CD4-positive, alpha-beta T cell treated with Interleukin-2 at 100 ng/mL for 4 hours (primary cell): Measurements from ENCODE around the gene PXDN.

Experiments used
- DNase-seq: peaks from one replicate; pipeline ENCODE4 v3.0.0-alpha.2; 2020; ENCODE audit warnings: low spot score

PXDN gene

DNA sequence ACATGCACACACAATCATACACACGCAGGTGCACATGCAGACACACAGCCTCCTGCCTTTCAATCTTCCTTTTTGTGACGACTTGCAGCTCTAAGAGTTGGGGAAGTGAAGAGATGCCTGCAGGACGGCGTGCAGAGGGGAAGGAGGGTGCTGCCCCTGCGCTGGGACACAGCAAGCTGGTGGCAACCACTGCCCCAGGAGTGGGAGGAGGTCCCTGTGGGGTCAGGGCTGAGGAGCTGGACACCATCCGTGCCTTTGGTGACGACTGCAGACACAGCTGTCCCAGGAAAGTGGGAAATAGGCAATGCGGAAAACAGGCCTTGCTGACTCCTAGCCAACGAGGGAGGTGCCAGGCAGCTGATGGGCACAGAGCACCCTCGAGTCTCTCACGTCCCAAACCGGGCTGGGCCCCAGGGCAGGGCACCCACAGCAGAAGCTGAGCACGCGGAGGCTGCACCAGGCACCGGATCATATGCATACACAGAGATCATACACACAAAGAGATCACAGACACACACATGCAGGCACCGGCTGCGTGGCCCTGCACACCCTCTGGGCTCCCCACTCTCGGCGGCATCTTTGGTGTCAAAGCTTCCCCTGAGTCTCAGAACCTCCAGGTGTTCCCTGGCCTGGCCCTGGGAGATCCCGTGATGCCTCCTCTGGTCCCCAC lies 146.1 kb downstream of the PXDN start:
- no peak for DNase-seq

DNA sequence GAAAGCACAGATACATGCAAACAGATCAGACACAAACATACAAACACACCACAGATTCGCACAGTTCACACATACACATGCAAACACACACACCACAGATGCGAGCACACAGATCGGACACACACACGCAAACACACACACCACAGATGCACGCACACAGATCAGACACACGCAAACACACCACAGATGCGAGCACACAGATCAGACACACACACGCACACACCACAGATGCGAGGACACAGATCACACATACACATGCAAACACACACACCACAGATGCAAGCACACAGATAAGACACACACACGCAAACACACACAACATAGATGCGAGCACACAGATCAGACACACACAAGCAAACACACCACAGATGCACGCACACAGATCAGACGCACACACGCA lies 149.0 kb downstream of the PXDN start:
- no peak for DNase-seq

DNA sequence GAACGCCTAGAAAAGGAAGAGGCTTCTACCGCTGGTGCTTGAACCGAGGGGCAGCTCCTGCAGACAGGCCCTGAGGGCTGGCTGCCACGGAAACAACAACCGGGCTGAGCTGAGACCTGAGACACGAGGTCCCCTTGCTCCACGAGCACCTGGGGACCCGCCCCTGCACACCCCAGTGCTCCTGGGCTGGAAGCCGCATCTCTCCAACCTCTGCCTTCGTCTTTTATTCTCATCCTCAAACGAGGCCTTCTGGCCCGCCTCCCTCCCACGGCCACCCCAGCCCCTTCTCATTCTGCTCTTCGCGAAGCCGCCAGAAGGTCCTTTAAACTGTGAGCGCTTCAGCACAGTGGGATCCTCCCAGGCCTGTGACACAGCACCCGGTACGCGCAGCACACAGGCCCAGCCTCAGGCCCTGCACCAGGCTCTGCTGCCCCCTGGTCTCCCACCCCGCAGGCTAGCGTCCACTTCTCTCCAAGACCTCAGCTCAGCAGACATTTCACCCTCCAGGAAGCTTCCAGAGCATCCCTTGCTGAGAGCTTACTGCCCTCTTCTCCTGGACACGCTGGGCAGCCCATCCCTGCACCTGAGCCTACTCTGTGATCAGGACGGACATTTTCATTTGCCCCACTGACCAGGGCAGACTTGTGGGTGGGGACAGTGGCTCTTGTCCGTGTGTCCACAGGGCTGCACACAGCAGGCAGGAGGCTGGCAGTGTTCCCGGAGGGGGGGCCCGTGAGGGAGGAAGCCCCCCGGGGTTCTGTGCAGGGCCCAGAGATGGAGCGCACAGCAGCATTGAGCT lies 149.7 kb downstream of the PXDN start:
- DNase-seq: no peak

DNA sequence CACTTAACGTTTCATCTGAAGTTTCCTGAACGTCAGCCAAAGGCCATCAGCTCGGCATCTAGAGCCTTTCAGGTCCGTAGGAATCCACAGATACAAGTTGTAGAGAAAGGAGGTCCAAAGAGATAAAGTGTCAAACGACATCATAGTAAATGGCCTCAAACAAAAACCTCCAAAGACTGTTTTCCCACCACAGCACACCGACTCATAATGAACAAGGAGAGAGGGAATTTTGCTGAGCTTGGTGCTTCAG lies 150.3 kb downstream of the PXDN start:
- DNase-seq: no peak

DNA sequence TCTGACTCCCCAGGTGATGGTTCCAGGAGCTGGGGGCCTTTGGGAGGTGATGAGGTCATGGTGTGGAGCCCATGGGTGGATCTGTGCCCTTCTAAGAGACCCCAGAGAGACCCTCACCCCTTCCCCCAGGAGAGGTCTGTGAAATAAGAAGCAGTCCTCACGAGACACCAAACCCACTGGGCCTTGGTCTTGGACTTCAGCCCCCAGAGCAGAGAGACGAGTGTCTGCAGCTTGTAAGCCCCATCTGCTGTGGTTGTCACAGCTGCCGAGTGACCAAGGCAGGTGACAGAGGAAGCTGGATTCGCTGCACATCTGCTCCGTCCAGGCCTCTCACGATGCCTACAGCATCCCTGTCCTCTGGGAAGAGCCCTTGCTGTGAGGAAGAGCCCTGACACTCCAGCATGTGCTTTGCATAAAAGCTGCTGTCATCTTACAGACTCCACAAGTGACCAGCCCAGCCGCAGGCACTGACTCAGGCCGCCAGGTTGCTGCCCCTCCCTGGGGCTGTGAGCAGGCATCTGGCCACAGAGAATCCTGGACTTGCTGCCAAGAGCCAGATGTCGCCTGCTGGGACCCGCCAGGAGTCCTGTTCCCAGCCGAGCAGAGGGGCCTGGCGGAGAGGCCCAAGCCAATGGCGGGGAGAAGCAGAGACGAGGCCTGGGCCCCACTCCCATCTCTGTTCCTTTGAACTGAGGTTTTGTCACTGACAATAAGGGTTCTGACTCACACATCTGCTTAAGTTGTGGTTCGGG lies 150.8 kb downstream of the PXDN start:
- DNase-seq: no peak

DNA sequence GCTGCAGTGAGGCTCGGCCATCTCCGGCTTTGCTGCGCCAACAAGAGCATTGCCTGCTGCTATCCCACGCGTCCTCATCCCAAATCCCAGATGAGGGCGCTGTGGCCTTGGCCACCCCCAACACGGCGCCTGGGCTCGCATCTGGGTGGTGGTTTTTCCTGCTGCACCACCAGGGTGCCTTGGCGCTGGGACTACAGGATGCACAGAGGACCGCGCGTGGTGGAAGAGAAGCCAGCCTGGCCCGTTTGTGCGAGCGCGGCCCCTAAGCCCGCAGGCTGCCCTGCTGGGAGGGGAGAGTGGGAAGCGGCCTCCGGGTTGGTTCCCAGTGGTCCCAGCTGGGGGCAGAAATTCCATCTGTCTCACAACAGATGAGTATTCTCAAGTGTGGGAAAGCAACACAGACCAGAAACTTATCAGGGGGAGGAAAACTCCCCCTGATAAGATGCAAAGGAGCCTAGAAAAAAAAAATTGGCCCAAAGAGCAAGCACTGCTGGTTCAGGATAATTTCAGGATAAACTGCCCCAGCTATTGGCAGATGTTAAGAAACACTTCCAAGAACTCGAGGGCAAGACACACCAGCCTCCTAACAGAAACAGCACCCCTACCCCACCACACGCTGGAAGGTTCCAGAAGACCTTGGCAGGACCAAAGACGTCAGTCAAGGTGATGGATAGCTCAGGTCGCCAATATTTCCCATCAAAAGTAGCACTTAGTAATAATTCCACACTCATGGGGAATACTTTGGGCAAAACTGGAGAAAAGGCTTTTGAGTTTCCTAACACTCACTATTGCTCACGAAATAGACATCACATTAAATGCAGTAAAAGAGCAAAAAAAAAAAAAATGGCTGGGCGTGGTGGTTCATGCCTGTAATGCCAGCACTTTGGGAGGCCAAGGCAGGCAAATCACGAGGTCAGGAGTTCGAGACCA lies 152.1 kb downstream of the PXDN start:
- no peak for DNase-seq

DNA sequence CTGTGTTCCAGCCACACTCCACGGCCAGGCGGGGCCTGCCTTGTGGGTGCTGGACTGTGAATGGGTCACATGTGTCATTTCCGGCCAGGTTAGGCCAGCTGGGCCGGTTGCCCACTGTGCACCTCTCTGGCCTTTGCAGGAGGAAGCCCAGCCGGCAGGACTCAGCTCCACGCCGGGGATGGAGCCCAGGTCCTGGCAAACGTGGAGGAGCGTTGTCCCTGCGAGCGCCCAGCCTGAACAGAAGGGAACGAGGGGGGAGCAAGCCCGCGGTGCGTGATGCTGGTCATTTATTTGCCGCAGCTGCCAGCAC lies 152.9 kb downstream of the PXDN start:
- DNase-seq: no peak

DNA sequence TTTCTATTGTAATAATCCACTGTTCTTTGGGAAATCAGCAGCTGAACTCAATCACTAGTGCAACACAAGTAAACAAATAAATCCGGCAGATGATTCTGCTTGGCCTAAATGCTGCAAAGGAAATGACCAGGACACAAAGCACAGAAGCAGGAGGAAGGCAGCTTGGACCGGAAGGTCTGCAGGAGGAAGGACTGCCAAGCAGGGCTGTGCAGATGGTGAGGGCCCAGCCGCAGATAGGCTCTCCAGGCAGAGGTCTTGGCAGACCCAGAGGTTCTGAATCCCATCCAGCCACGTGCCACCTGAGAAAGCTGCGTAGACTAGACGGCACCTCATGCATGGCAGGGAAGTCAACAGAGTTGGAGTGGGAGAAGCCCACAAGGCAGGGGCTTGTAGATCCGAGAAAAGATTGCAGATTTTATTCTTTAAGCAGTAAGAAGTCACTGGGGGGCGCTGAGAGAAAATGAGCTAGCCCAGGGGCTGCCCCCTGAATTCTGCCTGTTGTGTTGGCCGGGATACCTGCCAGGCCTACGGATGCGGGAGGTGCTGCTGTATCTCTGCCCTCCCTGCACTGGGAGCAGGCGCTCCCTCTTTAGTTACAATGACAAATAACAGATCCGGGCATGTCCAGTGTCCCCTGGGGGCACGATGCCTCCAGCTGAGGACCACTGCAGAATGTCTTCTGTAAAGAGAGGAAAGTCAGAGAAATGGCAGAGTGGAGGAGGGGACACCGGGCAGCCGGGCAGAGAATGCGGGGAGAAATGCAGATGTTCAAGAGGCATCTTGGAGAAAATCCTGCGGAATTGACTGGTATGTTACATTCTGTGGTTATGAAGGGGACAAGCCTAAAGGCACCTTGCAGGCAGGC lies 153.5 kb downstream of the PXDN start:
- DNase-seq: no peak

DNA sequence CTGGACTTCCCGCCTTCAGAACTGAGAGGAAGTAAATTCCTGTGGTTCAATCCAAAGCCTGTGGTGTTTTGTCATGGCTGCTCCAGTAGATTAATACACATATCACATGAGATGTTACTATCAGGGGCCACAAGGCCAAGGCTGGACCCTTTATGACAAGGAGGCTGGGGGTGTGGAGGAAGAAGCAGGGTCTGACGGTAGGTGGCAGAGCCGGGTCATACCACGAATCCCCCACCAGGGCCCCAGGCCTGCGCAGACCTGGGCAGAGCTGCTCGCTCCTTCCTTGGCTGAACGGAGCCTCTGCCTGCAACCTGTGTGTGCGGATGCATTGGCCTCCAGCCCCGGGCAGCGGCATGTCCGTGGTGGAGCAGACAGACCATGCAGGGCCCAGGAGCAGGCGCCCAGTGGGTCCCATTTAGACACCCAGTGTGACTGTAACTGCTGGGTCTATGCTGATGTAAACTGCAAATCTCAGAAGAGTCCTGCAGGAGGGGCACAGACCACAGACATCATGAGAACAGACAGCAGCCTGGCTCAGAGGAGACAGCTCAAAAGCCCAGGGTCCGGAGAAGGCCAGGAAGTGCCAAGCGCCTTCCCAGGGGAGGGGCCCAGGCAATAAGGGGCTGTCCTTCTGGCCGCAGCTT lies 155.2 kb downstream of the PXDN start:
- DNase-seq: no peak

DNA sequence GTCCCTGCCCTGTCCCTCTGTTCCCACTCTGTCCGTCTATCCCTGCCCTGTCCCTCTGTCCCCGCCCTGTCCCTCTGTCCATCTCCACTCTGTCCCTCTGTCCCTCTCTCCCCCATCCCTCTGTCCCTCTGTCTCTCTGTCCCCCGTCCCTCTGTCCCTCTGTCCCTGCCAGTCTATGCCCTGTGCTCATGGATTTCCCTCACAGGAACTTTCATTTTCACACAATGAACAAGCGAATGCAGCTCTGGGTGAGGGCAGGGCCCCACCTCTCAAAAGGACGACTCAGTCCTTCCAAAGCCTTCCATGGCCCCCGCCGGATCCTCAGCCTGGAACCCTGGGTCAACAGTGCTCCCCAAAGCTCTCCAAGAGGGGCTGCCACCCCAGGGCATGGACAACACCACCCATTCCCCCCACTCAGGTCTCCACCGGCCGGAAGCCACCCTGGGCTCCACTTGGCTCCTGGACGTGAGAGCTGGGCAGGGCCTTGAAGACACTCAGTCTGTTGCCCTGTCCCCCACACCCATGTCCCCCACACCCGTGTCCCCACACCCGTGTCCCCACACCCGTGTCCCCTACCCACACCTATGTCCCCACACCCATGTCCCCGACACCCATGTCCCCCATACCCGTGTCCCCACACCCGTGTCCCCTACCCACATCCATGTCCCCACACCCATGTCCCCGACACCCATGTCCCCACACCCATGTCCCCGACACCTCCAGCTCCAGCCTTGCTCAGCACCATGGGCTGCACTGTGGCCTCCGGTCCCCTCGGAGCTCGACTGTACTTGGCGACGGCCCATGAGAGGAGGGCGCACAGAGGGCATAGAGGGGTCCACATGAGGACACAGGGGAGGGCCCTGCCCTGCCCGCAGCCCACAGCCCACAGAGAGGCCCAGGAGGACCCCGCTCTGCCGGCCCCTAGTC lies 156.0 kb downstream of the PXDN start:
- no peak for DNase-seq

DNA sequence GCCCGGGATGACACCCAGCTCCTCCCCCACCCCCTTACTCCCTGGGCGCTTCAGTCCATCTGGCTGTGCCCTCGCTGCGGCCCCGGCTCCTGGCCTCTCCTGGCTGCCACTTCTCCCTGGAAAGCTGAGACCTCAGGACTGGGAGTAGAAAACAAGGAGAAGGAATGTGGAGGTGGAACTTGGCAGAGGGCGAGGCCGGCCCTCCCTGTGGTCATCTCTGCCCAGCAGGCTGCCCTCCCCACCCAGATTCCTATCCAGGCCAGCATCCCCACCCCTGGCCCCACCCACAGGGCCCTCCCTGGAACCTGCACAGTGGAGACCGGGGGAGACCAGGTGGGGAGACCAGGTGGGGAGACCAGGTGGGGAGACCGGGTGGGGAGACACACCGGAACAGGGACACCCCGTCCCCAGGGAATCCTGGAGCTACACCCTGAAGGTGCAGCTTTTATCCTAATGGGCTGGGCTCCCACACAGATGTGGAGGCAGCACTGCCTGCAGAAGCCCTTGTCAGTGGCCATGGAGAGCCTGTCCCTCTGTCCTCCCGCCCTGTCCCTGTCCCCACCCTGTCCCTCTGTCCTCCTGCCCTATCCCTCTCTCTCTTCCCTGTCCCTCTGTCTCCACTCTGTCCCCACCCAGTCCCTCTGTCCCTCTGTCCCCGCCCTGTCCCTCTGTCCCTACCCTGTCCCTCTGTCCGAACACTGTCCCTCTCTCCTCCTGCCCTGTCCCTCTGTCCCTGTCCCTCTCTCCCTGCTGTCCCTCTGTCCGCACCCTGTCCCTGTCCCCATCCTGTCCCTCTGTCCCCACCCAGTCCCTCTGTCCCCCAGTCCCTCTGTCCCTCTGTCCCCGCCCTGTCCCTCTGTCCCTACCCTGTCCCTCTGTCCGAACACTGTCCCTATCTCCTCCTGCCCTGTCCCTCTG lies 157.1 kb downstream of the PXDN start:
- no peak for DNase-seq

DNA sequence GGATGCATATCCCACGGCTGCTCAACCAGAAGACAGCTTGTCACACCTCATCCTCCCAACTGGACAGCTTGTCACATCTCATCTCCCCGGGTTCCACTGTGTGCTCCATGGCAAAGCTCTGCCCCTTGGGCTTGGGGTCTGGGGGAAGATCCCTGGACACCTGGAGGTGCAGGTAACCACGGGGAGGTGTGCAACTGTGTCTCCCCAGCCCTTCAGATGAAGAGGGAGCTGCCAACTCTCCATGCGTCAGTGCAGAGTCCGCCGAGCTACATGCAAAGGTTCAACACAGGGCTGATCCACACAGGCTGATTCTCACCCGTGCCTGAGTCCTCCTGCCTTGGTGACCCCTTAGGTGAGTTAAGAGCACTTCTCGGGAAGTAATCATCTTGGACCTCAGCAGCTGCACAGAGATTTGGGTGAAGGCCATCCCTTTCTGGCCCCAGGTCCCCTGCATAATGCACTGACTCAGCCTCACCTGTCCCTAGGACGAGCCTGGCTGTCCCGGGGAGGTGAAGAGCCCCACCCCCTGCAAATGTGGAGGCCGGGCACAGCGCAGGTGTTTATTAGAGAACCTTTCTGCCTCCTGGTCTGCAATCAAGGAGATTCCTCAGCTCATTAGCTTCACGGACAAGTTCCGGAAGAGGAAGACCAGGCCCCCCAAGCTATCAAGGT lies 157.9 kb downstream of the PXDN start:
- no peak for DNase-seq

DNA sequence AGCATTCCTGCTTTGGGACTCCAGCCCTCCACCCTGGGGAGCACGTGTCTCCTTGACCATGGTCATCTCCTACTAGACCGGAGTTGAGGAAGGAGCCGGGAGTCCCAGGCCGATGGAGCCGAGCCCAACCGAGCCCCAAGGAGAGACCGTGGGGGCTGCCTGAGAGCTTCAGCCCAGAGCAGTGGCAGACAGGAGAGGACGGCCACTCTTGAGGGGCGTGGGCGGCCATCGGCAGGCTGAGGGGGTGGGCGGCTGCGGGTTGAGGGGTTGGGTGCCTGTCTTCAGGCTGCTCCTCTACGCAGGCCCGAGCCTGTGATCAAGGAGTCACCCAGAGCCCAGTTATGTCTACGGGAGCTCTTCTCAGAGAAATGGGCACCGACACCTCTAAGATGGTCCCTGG lies 158.7 kb downstream of the PXDN start:
- DNase-seq: no peak

DNA sequence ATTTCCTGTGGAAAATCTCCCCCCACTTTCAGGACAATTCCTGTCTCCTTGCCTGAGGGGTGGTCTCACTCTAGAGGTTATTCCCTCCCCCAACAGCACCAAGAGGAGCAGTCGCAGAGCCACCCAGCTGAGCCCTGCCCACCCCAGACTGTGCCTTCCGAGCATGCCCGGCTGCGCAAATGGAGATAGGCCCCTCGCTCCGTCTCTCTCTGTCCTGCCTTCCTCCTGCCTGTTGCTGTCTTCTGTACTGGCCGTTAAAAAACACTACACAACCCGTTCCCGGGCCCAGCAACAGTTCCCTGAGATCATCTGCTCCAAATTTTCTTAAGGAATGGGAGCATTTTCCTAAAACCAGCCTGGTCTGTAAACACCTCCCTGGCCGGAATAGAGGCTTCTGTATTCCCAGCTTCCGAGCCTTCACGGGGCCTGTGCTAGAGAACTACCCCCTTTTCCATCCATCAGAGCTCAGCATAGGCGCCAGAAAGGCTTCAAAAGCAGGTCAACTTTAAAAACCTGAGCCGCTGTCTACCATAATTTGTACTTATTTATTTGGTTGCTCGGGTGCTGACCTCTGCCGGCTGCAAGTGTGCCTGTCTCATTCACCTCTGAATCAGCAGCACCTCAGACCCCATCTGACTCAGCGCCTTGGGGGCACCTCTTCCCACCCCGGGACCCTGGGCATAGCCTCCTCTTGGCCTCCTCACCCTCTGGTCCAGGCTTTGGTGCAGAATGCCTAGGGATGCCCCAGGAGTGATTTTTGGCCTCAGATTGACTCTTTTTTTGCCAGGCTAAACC lies 159.4 kb downstream of the PXDN start:
- DNase-seq: no peak

DNA sequence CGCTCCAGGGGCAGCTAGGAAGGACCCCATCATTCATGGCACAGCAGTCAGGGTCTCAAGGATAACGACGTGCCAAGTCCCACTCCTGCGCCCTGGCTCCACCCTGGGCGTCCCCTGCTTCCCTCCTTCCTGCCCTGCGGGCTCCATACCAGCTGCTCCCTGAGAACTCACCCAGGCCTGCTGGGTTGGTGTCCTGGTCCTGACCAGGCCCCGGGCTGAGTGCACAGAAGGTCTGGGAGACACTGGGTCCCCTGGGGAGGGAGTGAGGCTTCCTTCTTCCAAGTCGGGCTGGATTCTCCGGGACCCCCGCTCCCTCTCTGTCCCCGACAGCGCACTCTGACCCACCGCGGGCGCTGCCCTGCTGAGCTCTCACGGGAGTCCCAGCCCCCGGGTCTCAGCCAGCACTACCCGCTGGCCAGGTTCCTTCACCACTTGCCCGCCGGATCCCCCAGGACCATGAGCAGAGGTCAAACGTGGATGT lies 160.2 kb downstream of the PXDN start:
- DNase-seq: no peak

DNA sequence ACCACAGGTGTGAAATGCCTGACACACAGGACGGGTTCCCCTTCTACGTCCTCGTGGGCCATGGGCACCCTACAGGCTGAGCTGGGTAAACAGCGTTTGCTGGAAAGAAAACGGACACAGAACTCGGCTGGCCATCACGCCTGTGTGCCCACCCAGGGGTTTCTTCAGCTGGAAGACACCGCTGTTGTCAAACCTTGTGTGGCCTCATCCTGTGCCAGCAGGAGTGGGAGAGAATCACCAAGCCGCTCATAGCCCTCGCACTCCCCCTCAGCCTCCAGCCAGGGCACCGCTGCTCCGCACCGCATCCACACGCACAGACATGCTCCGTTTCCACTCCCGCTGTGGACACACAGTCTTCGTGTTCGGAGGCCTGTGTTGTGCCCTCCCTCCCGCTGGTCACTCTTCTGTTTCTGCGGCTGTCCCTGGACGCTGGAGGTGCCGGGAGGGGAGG lies 161.4 kb downstream of the PXDN start:
- DNase-seq: no peak

DNA sequence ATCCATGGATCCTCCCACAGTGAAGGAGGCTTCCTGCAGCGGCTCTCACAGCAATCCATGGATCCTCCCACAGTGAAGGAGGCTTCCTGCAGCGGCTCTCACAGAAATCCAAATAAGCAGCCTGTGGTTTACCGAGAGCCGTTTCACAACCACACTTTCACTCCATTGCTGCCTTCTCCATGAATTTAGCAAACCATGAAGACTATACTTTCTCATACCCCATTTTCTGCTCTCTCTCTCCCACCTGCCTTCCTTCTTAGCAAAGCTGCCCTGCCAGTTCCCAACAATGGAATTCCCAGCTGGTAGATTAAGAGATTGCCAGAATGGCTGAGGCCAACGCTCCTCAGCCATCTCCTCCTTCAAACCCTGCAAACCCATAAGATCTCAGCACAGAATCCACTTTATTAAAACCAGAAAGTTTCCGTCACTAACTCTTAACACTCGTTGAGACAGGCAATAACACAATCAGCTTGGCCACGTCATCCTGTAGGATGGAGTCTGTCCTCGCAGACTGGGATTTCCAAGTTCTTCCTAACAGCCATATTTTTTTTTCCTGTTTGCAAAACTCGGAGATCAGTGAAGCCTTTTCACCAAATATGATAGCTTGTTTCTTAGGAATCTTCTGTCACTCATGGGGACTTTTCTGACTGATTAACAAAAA lies 162.2 kb downstream of the PXDN start:
- no peak for DNase-seq
